Endothelial cell of umbilical vein (primary cell): ENCODE measurements around the gene DMD. TPM values are rescaled to one million over a fixed set of nuclear protein-coding genes. Genes with fewer than 3 reads are reported as not detected.
A peak's percentile ranks its signal among the peaks of the same experiment; 100 is the strongest.

Source experiments
- BruUV-seq: library from RNA; stranded (reverse); fragments of 400-500 nt; replicated peaks from 2 replicates; lab custom pipeline; 2021; lab: Mats Ljungman, UMichigan
- CTCF ChIA-PET: fragments of 300-600, 350-600 bp; sonication (Branson Sonifier 250); formaldehyde crosslinking; loops from one replicate; lab custom pipeline; 2021; ENCODE audit warnings: antibody characterized with exemption, inconsistent platforms; lab: Charles Lee
- POLR2A ChIA-PET: fragments of 300-600, 350-600 bp; sonication (Branson Sonifier 250); formaldehyde crosslinking; loops from one replicate; lab custom pipeline; 2021; ENCODE audit warnings: antibody characterized with exemption, inconsistent platforms; lab: Charles Lee
- DNase-seq: peaks from one replicate; pipeline ENCODE4 v3.0.0-alpha.2; 2011; ENCODE audit warnings: low read depth, low spot score
- FAIRE-seq: peaks from 2 replicates; lab custom pipeline; 2011; peaks lifted over from hg19 to GRCh38; lab: Jason Lieb, UNC
- H2AFZ ChIP-seq: 2 replicates; pipeline ENCODE4 v1.6.0; 2012; ENCODE audit warnings: low read depth, low read length, control low read depth, inconsistent platforms
- H3K27ac ChIP-seq: 2 replicates; pipeline ENCODE4 v1.5.1; 2011; ENCODE audit warnings: low read depth, mild to moderate bottlenecking, control low read depth, low read length, moderate library complexity; ENCODE audit not compliant: insufficient read depth
- H3K27me3 ChIP-seq, 2 experiments: 2 replicates each; pipeline versions ENCODE4 v1.6.0 to v1.6.1; 2011; ENCODE audit warnings: low read length in 2 of 2, mixed read lengths in 1 of 2; ENCODE audit not compliant: control insufficient read depth in 2 of 2, insufficient read depth in 2 of 2
- H3K36me3 ChIP-seq, 2 experiments: 2 replicates in 1 of 2; 3 replicates in 1 of 2; pipeline ENCODE4 v1.5.1; 2011; ENCODE audit warnings: low read length in 2 of 2, mild to moderate bottlenecking in 1 of 2, moderate library complexity in 1 of 2; ENCODE audit not compliant: control insufficient read depth in 2 of 2, insufficient read depth in 2 of 2; ENCODE audit errors: extremely low read depth in 1 of 2
- H3K4me1 ChIP-seq: 3 replicates; pipeline ENCODE4 v1.5.1; 2011; ENCODE audit warnings: mild to moderate bottlenecking, low read length; ENCODE audit not compliant: control insufficient read depth, insufficient read depth; ENCODE audit errors: extremely low read depth
- H3K4me2 ChIP-seq: 2 replicates; pipeline ENCODE4 v1.6.1; 2011; ENCODE audit warnings: low read length, control low read depth, mixed read lengths; ENCODE audit not compliant: insufficient read depth
- H3K4me3 ChIP-seq, 3 experiments: fragments of 200-600 bp in 1 of 3; sonication (generic), shearing (Covaris generic) in 1 of 3; replicated peaks in 1 of 3; 2 replicates each; pipeline ENCODE4 v1.5.1; 2011 to 2016; ENCODE audit warnings: control low read depth in 3 of 3, low read length in 3 of 3, mild to moderate bottlenecking in 2 of 3, inconsistent platforms in 1 of 3, low read depth in 1 of 3, moderate library complexity in 1 of 3; ENCODE audit not compliant: insufficient read depth in 1 of 3
- H3K79me2 ChIP-seq: 2 replicates; pipeline ENCODE4 v1.6.0; 2012; ENCODE audit warnings: low read length, inconsistent platforms; ENCODE audit not compliant: control insufficient read depth, insufficient read depth
- H3K9ac ChIP-seq: replicated peaks from 2 replicates; pipeline ENCODE3; 2011; ENCODE audit warnings: low read length, control low read depth; ENCODE audit not compliant: insufficient read depth; ENCODE audit errors: extremely low read depth
- H3K9me1 ChIP-seq: replicated peaks from 3 replicates; pipeline ENCODE4 v1.6.0; 2011; ENCODE audit warnings: mild to moderate bottlenecking, low read length; ENCODE audit not compliant: control insufficient read depth, insufficient read depth; ENCODE audit errors: extremely low read depth
- H3K9me3 ChIP-seq: replicated peaks from 2 replicates; pipeline ENCODE4 v1.5.1; 2012; ENCODE audit warnings: low read length, inconsistent platforms; ENCODE audit not compliant: control insufficient read depth, insufficient read depth
- H4K20me1 ChIP-seq: replicated peaks from 2 replicates; pipeline ENCODE3; 2011; ENCODE audit warnings: mild to moderate bottlenecking, low read length; ENCODE audit not compliant: control insufficient read depth, insufficient read depth; ENCODE audit errors: extremely low read depth
- EZH2 ChIP-seq: IDR thresholded peaks from 2 replicates; pipeline ENCODE4 v1.6.1; 2012; ENCODE audit warnings: borderline replicate concordance, low read depth, mild to moderate bottlenecking, moderate library complexity, low read length, inconsistent platforms; ENCODE audit not compliant: severe bottlenecking
- FOS ChIP-seq: IDR thresholded peaks from 2 replicates; pipeline ENCODE4 v1.6.1; 2011; ENCODE audit warnings: mild to moderate bottlenecking, low read length, moderate library complexity, borderline replicate concordance; ENCODE audit not compliant: insufficient read depth
- GATA2 ChIP-seq: IDR thresholded peaks from 2 replicates; pipeline ENCODE4 v1.7.0; 2011; ENCODE audit warnings: low read depth, mild to moderate bottlenecking, moderate library complexity, mixed read lengths, low read length; ENCODE audit not compliant: insufficient read length, insufficient read depth
- JUN ChIP-seq: IDR thresholded peaks from 2 replicates; pipeline ENCODE4 v1.6.1; 2011; ENCODE audit warnings: borderline replicate concordance, low read depth; ENCODE audit not compliant: insufficient read length, insufficient read depth
- MYC ChIP-seq: IDR thresholded peaks from one replicate; pipeline ENCODE4 v1.6.1; 2011; ENCODE audit warnings: mild to moderate bottlenecking, low read depth, low read length
- POLR2A ChIP-seq: IDR thresholded peaks from 2 replicates; pipeline ENCODE4 v1.6.1; 2012; ENCODE audit warnings: low read depth, mild to moderate bottlenecking, control low read depth, low read length
- POLR2AphosphoS5 ChIP-seq: IDR thresholded peaks from 2 replicates; pipeline ENCODE4 v1.6.1; 2012; ENCODE audit warnings: low read depth, mild to moderate bottlenecking, control low read depth, low read length, moderate library complexity; ENCODE audit not compliant: insufficient read depth
- dilution Hi-C: fragments of 300-500 bp; cut with MboI; formaldehyde crosslinking; loops from one replicate; pipeline ENCODE4 v1.15.0; 2019; ENCODE audit warnings: low sequenced_read_pairs; ENCODE audit not compliant: extremely low pct_ligation_motif_present
- intact Hi-C: fragments of 100-400 bp; cut with micrococcal nuclease; formaldehyde crosslinking; loops from one replicate; pipeline ENCODE4 v1.10.0; 2022
- polyA plus RNA-seq, 4 experiments: library from polyadenylated mRNA; depleted of rRNA in 3 of 4; stranded (reverse) in 3 of 4; unstranded in 1 of 4; fragments of >200 nt; gene quantifications; 2 replicates each; pipeline versions ENCODE4 v1.2.1 to v1.2.3, GENCODE V29; 2011 to 2012; ENCODE audit warnings: missing spikeins in 1 of 4
- total RNA-seq: library from RNA; stranded (reverse); gene quantifications from 2 replicates; pipeline ENCODE4 v1.2.3, GENCODE V29; 2021
- TF ChIP-seq, protein P1 (sequence below): IDR thresholded peaks from 2 replicates; pipeline ENCODE4 v1.6.1; 2011; ENCODE audit not compliant: insufficient read depth, insufficient read length
- TF ChIP-seq, protein P2 (sequence below), 2 donors: IDR thresholded peaks; 1 replicate in 1 of 2; 2 replicates in 1 of 2; pipeline ENCODE4 v1.5.1; 2011; ENCODE audit warnings: low read length in 2 of 2, mild to moderate bottlenecking in 2 of 2, moderate library complexity in 2 of 2, control low read depth in 1 of 2, inconsistent platforms in 1 of 2, low read depth in 1 of 2; ENCODE audit not compliant: insufficient read depth in 1 of 2; ENCODE audit errors: extremely low read depth in 1 of 2

DMD gene
- total and polyA plus RNA-seq, 2 donors (not counting 3 experiments of a cell fraction or from before 2014, with no cell fraction given) = 7.3 to 9.0 TPM

DNA sequence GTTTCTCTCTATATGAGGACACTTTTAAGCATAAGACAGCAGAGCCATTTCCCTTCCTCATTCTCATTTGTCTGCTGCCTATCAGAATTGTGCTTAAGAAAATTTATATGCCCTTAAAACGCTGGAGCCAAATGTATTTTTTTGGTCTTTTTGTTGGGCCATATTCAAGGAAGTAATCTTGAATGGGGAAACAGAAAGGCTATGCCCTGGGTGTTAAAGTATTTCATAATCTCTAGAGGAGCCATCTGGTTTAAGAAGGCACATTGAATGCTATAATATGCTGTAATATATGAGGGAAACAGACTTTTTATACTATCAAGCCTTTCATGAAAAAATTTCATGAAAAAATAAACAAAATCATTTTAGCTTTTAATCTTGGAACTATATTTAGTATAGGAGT is 4.3 kb downstream of the DMD start:
- no peak overlapping the region for H3K4me3 ChIP-seq
- POLR2A ChIA-PET = no interaction called here
- no peak overlapping the region for H3K4me2 ChIP-seq
- intact Hi-C loops (no loop called here), dilution Hi-C loops (no loop called here)
- BruUV-seq = no TSS peak
- no peak overlapping the region for H2AFZ ChIP-seq
- peak; percentile 47 for DNase-seq
- no peaks in the 10 kb centered on the region for H3K9me1 ChIP-seq
- CTCF ChIA-PET = no interaction called here
- H3K79me2 ChIP-seq = peaks cover 11% of the 10 kb centered on the region
- H4K20me1 ChIP-seq = no peaks in the 10 kb centered on the region
- H3K27ac ChIP-seq = no peak overlapping the region
- no peaks in the 10 kb centered on the region for H3K9me3 ChIP-seq
- no peaks in the 10 kb centered on the region for H3K36me3 ChIP-seq
- TF ChIP-seq FOS (no peak), EZH2 (no peak), JUN (no peak), MYC (no peak), POLR2AphosphoS5 (no peak)
- TF ChIP-seq, protein P1, sequence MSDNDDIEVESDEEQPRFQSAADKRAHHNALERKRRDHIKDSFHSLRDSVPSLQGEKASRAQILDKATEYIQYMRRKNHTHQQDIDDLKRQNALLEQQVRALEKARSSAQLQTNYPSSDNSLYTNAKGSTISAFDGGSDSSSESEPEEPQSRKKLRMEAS = no peak
- FAIRE-seq = no peak
- no peak overlapping the region for H3K9ac ChIP-seq
- H3K4me1 ChIP-seq = peaks cover 8% of the 10 kb centered on the region
- H3K27me3 ChIP-seq = no peaks in the 10 kb centered on the region

DNA sequence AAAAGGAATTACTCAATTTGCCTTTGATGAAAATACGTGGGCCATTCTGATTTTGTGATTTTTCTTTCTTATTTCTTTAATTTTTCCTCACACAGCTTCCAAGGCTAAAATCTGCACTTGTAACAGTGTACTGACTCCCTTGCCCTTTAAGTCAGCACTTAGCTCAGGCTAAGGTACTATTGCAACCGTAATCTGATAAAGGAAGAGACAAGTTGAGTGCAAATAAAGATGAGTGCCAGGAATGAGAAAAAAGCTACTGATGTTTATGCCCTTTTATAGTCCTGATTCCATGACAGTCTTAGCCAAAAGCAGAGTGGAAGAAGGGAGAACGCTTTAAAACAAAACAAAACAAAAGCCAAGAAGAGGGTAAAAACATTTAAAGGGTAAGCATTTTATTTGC is 6.0 kb downstream of the DMD start:
- POLR2A ChIA-PET = interaction anchor here (1.5 kb wide), 1 partner anchor 10 kb away, joined by 3 read pairs; no protein-coding TSS in a partner anchor
- H3K27ac ChIP-seq = no peak overlapping the region
- H3K4me2 ChIP-seq = no peak overlapping the region
- H3K27me3 ChIP-seq = no peaks in the 10 kb centered on the region
- no peak overlapping the region for H3K4me3 ChIP-seq
- H4K20me1 ChIP-seq = no peaks in the 10 kb centered on the region
- no TSS peak for BruUV-seq
- dilution Hi-C loops (no loop called here), intact Hi-C loops (no loop called here)
- DNase-seq = no peak
- H3K79me2 ChIP-seq = peaks cover 11% of the 10 kb centered on the region
- FAIRE-seq = no peak
- TF ChIP-seq POLR2AphosphoS5 (no peak), EZH2 (no peak), GATA2 (no peak), POLR2A (no peak), JUN (no peak)
- TF ChIP-seq, protein P2, sequence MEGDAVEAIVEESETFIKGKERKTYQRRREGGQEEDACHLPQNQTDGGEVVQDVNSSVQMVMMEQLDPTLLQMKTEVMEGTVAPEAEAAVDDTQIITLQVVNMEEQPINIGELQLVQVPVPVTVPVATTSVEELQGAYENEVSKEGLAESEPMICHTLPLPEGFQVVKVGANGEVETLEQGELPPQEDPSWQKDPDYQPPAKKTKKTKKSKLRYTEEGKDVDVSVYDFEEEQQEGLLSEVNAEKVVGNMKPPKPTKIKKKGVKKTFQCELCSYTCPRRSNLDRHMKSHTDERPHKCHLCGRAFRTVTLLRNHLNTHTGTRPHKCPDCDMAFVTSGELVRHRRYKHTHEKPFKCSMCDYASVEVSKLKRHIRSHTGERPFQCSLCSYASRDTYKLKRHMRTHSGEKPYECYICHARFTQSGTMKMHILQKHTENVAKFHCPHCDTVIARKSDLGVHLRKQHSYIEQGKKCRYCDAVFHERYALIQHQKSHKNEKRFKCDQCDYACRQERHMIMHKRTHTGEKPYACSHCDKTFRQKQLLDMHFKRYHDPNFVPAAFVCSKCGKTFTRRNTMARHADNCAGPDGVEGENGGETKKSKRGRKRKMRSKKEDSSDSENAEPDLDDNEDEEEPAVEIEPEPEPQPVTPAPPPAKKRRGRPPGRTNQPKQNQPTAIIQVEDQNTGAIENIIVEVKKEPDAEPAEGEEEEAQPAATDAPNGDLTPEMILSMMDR (IDR thresholded peaks at IDR 0.05; ENCODE audit: extremely low read depth in 1 of 2, insufficient read depth in 1 of 2, low read depth in 1 of 2, low read length in 2 of 2) = no peak
- no peaks in the 10 kb centered on the region for H3K36me3 ChIP-seq
- no peak overlapping the region for H2AFZ ChIP-seq
- H3K9me3 ChIP-seq = no peaks in the 10 kb centered on the region
- no peak overlapping the region for H3K9ac ChIP-seq
- CTCF ChIA-PET = no interaction called here
- H3K9me1 ChIP-seq = no peaks in the 10 kb centered on the region
- H3K4me1 ChIP-seq = peaks cover 2% of the 10 kb centered on the region
